T-helper 1 cell (primary cell): ENCODE data around the gene IGFBP7.

Experiments used
- DNase-seq, 5 donors: peaks; one replicate each; pipeline ENCODE4 v3.0.0-alpha.2; 2012 to 2020
- total RNA-seq, 4 donors: gene quantifications; one replicate each; lab custom pipeline; 2026; lab: John Stamatoyannopoulos, UW

Gene IGFBP7, protein sequence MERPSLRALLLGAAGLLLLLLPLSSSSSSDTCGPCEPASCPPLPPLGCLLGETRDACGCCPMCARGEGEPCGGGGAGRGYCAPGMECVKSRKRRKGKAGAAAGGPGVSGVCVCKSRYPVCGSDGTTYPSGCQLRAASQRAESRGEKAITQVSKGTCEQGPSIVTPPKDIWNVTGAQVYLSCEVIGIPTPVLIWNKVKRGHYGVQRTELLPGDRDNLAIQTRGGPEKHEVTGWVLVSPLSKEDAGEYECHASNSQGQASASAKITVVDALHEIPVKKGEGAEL
- 0 to 0.30 (median 0.08) reads per million in 4 donors for total RNA-seq

GRCh38 chr4:57109847-57110639 lies at the start of gene IGFBP7:
IGFBP7 (minus strand) TSS chr4:57110385; CDS start chr4:57110351, 34 bp downstream.
- DNase-seq = peak in 1 of 5 donors; percentile 2

- DNase-seq = no peak
These were observed 49.7 kb upstream of the IGFBP7 start for GRCh38 chr4:57159866-57160265.

DNA sequence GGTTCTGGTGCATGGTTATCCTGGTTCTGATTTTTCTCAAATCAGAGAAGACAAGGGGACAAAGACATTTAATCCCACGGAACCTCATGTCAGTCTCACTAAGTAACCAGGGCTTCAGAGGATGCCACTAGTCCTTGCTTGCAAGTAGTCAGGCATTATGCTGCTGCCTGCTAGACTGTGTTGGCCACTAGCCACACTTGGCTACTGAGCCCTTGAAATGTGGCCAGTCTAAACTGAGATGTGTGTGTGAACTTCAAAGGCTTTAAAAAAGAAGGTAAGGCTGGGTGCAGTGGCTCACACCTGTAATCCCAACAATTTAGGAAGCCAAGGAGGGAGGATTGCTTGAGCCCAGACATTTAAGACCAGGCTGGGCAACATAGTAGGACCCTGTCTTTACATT lies 48.6 kb upstream of the IGFBP7 start:
- DNase-seq = no peak

DNA sequence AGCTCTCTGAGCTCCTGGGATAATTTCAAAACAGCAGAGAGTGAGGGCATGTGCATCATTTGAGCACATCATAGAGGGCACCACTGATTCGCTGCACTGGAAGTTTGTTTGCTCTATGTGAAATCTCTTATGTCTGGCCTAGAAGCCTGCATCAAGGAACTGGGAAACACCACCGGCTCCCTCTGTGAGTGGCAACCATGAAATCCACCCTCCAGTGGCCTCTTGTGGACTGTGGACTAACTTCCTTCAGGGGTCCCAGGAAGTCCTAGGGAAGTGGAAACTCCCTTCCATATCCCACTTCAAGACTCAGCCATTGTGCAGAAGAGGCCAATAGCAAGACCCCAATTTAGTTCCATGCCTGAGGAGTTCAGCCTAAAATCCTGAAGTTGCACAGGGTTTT lies 48.0 kb upstream of the IGFBP7 start:
- DNase-seq = no peak

- no peak for DNase-seq
These were observed 47.5 kb upstream of the IGFBP7 start for GRCh38 chr4:57157596-57158137.

GRCh38 chr4:57156242-57156990 lies 46.2 kb upstream of the IGFBP7 start:
- no peak for DNase-seq

- DNase-seq = no peak
These were observed 44.7 kb upstream of the IGFBP7 start for GRCh38 chr4:57154926-57155325.

DNA sequence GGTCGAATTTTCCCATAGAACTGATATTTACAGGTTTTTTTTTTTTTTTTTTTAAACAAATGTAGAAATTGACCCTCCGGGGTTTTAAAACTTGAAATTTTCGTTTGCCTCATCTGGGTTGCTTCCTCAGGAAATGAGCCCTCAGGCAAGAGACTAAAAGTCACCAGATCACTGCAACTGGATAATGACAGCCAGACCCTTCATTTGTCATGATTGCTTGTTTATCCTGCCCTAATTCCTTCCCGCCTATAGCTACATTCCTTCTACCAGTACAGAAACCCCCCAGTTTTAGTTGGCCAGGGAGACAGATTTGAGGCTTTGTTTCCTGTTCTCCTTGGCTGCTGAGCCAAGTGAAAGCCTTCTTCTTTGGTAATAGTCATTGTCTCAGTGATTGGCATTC lies 44.0 kb upstream of the IGFBP7 start:
- DNase-seq = no peak

DNA sequence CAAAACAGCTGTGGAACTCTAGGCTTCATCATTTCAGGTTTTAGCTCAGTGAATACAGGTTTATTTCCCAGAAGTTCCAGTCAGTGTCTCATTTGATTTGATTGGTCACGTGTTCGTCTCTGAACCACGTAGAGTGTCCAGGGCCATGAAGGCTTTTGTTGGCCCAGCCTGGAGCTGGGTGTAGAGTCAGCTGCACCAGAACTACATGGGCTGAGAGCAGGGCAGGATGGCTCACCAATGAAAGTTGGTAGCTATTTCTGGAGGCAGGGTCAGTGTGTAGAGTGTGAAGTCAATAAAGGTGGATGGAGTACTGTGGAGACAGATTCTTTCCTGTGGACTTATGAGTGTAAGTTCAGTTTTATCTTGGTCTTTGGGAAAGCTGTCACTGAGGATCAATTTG lies 43.0 kb upstream of the IGFBP7 start:
- DNase-seq = no peak

DNA sequence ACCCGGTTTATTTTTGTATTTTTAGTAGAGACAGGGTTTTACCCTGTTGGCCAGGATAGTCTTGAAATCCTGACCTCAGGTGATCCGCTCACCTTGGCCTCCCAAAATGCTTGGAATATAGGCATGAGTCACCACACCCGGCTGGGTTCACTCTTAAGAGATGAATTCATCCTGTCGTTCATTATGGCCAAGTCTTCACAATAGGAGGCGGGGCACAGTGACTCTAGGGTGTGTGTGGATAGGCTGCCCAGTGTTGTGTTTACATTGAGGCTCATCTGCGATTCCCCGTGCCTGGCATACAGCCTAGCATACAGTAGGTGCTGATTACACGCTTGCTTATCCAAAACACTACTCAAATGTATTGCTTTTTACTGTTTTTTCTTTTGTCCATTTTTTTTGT lies 41.3 kb upstream of the IGFBP7 start:
- no peak for DNase-seq

DNA sequence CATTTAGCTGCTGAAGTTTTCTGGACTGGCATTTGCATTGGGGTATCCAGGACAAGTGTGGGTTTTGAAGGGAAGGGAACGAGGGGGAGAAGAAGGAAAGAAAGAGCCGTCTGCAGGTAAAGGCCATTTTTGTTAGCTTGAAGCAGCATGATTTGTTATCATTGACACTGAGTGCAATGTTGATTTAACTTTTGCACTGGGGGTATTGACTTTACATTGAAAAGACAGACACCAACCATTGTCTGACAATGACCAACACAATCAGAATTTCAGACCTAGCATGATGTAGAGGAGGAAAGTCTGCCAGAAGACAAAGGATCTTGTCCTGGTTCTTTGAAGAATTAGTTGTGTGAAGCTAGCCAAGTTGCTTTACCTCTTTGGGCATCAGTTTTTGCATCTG lies 39.6 kb upstream of the IGFBP7 start:
- DNase-seq = no peak

- no peak for DNase-seq
These were observed 38.8 kb upstream of the IGFBP7 start for GRCh38 chr4:57148831-57149505.

DNA sequence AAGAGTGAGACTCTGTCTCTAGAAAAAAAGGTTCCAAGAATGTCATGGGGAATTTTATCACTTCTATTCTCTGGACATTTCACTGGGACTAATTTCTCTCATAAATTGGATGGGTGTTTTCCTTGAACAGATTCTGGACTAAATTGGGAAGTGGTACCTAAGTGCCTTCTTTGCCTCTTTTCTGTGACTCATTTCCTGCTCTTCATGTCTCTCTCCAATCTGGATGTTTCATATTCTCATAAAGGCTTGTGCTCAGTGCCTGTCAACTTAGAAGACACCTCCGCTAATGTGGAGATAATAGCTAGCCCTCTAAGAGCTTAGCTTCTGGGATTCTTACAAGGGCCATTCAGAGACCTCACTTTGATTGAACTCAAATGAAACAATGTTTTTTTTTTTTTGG lies 38.0 kb upstream of the IGFBP7 start:
- DNase-seq = no peak

- no peak for DNase-seq
These were observed 37.3 kb upstream of the IGFBP7 start for GRCh38 chr4:57147335-57148060.

GRCh38 chr4:57146444-57146843 lies 36.3 kb upstream of the IGFBP7 start:
- no peak for DNase-seq

DNA sequence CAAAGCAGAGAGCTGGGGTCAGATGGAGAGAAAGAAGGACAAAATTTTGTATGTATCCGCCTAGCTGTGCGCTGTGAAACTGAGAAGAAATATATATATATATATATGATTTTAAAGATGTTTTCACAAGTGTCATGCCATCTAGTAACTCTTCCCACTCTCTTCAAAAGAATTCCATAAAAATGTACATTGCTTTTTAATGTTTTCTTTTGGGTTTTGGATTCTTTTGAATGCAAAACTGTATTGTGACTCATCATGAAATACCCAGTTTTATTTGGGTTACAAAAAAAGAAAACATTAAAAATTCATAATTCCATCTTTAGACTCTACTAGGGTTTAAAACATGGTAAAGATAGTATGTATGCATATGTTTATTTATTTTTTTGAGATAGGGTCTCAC lies 34.3 kb upstream of the IGFBP7 start:
- DNase-seq = no peak

GRCh38 chr4:57139783-57140182 lies 29.6 kb upstream of the IGFBP7 start:
- no peak for DNase-seq

GRCh38 chr4:57137261-57137660 lies 27.1 kb upstream of the IGFBP7 start:
- DNase-seq = no peak

- no peak for DNase-seq
These were observed 26.1 kb upstream of the IGFBP7 start for GRCh38 chr4:57136281-57136680.

- no peak for DNase-seq
These were observed 22.6 kb upstream of the IGFBP7 start for GRCh38 chr4:57132743-57133137.

DNA sequence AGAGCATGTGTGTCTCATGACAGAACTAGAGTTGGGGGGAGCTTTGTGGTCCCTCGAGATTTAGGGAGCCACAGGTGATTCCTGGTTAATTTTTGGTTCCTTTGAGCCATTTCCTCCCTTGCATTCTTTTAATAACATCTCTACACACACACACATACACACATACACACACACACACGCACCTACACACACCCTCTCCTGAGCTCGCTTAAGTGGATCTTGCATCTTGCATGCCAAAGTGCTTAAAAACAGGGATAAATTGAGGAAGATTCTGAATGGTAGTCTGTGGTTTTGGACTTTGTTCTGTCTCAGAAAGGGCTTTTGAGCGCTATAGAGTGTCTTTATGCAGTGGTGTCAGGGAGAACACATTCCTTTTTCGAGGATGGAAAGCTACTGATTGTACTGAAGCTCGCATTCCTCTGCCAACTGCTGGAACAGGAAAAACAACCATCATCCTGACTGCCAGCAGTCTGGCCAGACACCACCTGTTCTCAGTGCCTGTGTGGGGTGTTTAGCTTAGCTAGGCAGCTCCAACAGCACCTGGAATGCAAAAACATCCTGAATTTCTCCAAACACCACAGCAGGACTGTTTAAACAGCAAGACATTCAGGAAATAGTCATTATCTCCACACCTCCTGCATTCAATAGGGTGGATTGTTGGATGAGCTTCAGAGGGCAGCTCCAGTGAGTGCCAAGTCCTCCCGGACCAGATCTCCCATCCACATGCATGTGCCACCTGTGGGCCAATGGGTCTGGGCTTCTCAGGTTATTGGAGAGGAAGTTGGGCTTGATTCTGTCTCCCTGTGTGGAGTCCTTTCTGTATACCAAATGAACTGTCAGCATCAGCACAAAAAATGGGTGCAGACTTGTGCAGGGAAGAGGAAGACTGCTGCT lies 21.9 kb upstream of the IGFBP7 start:
- no peak for DNase-seq
